ENCODE measurements around the gene CST6.

- TF ChIP-seq CTCF (IDR thresholded peaks at IDR 0.05) (no peak), MYC (IDR thresholded peaks at IDR 0.05; ENCODE audit: borderline replicate concordance, low read length) (no peak), ZFP36 (IDR thresholded peaks at IDR 0.05; ENCODE audit: borderline replicate concordance, partially characterized antibody) (no peak), ESRRA (IDR thresholded peaks at IDR 0.05; ENCODE audit: borderline replicate concordance, low read length) (no peak), KDM5A (IDR thresholded peaks at IDR 0.05) (no peak), HMGXB4 (CRISPR knock-in tag; IDR thresholded peaks at IDR 0.05; ENCODE audit: borderline replicate concordance) (no peak), USF2 (IDR thresholded peaks at IDR 0.05) (no peak), POLR2A (IDR thresholded peaks at IDR 0.05; ENCODE audit: low read length) (no peak), SMC3 (IDR thresholded peaks at IDR 0.05) (no peak), MAZ (IDR thresholded peaks at IDR 0.05; ENCODE audit: borderline replicate concordance, low read depth, low read length) (no peak), EP300 (IDR thresholded peaks at IDR 0.05) (no peak), HOXA7 (CRISPR knock-in tag; IDR thresholded peaks at IDR 0.05) (no peak)
These were observed 4.4 kb downstream of the CST6 start for GRCh38 chr11:66015936-66016792.

Data from A549 (cell line).